Measurements from ENCODE around the gene SLC25A19.

The SLC25A19 gene

DNA sequence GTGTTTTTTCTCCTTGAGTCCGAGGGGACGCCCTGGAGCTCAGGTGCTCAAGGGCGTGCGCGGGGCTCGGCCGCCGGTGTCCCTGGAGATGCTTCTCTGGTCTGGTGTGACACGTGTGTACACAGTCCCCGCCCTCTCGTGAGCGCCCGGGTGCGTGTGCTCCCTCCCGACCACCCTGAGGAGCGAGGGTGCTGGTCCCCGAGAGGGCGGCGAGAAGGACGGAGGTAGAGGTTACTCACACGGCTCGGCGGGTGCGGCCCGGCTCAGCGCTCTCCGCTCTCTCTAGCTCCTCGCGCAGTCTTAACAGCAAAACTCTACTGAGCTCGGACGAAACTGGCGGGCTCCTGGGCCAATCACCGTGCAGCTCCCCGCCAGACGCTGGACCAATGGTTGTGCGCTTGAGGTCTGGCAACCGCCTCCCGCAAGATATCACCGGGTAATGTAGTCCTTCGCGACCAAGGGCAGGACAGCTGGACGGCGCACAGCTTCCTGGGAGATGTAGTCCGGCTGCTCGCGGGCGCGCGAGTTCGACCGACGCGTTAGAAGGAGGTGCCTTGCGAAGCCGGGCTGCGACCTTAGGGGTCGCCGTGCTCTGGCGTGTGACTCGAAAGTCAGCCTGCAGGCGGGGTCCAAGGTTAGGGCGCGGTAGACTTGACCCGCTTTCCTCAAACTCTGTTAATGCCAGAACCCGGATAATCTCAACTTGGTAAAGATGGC is at the start of gene SLC25A19:
Gene SLC25A19 (minus strand): TSS at position 319 of the 717 bp plus-strand sequence. CDS start 2,669 bp downstream, outside the sequence.
- DNase-seq = peak; percentile 97

DNA sequence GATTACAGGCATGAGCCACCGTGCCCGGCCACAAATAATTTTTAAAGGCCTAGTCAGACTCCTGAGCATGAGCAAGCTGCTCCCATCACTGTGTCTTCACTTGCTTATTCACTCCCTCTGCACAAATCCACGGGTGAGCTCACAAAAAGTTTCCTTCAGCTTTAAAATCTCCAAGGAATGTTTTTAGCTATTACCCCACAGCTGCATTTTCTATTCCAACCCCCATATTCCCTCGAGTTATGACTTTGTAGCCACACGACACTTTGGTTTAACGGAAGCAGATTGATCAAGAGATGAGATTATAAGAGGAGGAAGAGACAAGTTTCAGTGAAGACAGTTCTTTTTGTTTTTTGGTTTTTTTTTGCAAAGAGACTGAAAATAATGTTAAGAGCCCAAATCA is 49.1 kb upstream of the SLC25A19 start:
- no peak for DNase-seq

DNA sequence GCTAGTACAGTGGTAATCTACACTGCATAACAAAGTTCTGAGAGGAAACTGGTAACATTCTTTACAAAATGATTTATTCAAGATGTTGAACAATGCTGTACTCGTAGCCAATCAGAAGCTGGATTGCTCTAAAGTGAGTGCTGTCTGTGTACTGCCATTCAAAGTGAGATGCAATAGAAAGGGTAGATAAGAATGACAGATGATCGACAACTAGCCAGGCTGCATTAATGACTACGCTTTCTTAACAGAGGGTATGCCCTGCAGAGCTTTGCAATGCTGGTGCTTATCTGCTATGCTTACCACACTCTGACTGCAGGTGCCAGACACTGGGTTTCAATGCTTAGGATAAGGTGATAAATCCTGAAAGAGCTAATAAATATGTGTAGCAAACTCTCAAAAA is 46.1 kb upstream of the SLC25A19 start:
- no peak for DNase-seq

DNA sequence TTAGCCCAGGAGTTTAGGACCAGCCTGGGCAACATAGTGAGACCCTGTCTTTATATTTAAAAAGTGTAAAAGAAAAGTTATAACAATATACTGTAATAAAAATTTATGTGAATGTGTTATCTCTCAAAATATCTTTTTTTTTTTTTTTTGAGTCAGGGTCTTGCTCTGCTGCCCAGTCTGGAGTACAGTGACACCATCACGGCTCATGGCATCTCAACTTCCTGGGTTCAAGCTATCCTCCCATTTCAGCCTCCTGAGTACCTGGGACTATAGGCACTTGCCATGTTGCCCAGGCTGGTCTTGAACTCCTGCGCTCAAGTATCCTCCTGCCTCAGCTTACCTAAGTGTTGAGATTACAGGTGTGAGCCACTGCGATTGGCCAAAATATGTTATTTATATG is 45.5 kb upstream of the SLC25A19 start:
- no peak for DNase-seq

DNA sequence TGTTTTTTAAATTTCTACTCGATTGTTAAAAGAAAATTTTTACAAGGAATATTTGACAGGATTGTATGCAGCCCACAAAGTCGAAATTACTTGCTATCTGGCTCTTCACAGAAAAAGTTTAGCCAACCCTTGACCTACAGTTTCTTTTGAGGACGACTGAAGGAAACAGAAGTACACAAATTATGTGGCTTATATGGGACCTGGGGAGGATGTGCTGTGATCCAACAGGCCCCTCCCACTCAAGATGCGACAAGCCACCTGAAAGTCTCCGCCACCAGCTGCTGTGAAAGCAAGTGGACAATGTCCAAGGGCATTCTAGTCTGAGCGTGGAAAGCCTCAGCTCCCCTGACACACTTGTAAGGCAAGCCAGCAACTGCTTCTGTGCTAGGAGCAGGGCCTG is 42.4 kb upstream of the SLC25A19 start:
- DNase-seq = no peak

DNA sequence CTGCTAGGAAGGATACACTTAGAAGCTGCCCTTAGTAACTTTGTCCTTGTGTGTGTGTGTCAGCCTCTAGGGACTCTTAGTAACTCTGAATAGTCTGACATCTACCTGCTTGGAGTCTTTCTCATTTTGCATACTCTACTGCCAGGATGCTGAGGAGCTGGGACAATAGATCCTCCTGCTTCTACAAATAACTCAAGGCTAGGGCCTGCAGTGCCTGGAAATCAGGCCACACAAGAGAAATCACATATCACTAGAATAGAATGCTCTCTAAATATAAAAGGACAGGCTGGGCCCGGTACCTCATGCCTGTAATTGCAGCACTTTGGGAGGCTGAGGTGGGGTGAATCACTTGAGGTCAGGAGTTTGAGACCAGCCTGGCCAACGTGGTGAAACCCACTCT is 38.5 kb upstream of the SLC25A19 start:
- no peak for DNase-seq

DNA sequence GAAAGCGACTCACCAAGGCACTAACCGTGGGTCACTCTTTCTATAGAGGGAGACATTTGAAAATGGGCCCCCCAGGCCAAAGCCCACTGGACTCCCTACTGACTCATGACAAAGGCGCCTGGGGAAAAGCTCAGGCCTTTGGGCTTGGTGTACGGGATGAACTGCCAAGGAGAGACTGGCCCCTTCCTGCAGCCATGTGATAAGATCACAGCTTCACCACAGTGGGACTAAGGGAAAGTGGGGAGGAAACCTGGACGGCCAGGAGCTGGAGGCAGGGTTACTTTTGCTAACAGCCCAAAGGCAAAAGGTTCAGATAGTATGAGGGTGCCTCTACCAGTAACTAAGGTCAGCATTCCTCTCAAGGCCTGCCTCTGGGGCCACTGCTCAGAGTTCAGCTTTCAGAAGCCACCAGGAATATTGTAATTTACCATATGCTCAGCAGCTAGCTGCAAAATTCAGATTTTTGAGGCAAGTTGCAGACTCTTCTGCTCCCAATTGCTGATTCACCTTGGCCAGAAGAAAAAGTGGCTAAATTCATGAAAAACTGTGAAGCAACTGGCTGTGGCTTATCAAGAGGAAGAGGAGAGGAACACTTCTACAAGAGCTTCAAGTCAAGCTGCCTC is 37.1 kb upstream of the SLC25A19 start:
- no peak for DNase-seq

DNA sequence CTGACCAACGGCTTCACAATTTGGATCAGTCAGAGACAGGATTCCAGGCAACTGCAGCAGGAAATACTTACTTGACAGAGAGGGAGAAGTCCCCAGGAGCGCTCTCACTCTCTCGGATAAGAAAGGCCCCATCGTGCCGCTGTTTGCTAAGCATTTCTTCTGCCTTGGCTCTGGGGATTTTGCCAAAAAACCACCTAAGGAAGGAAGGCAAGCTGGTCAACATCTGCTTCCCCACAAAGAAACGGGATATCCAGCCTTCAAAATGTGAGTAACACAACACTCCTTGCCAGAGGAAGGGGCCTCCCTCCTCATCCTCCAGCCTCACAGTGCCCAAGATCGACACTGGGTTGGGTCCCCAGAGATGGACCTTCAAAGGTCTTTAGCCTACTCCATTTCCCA is 36.6 kb upstream of the SLC25A19 start:
- DNase-seq = no peak

DNA sequence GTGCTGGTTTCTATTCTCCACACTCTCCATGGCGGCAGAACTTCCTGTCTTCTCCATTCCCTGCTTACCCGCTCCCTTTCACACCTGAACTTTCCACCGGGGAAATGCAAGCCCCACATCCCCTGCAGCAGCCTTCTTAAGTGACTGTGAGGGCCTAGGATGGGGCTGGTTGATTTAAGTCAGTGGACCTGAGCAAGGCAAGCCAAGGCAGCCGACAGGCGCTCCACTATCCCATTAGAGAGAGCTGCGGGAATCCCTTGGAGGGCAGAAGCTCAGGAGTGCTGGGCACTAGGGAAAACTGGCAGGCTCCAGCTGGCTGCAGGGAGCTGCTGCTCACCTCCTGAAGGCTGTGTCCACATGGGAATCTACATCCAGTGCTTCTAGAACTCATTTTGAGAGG is 36.1 kb upstream of the SLC25A19 start:
- no peak for DNase-seq

DNA sequence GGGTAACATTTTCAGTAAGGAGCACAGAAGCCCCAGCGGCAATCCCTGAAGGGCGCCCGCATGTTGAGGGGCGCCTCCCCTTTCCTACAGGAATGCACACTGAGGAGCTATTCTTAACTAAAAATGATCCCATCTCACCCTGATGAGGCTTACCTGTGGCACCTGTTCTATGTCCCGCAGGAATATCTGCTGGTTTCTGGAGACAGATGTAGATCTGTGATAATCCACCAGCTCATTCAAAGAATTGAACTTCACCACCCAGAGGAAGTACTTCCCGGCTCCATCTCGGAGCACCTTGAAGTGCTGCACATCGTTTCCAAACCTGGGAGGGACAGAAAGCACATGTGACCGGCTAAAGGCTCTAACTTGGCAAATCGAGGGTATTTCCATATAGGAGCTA is 32.3 kb upstream of the SLC25A19 start:
- no peak for DNase-seq

DNA sequence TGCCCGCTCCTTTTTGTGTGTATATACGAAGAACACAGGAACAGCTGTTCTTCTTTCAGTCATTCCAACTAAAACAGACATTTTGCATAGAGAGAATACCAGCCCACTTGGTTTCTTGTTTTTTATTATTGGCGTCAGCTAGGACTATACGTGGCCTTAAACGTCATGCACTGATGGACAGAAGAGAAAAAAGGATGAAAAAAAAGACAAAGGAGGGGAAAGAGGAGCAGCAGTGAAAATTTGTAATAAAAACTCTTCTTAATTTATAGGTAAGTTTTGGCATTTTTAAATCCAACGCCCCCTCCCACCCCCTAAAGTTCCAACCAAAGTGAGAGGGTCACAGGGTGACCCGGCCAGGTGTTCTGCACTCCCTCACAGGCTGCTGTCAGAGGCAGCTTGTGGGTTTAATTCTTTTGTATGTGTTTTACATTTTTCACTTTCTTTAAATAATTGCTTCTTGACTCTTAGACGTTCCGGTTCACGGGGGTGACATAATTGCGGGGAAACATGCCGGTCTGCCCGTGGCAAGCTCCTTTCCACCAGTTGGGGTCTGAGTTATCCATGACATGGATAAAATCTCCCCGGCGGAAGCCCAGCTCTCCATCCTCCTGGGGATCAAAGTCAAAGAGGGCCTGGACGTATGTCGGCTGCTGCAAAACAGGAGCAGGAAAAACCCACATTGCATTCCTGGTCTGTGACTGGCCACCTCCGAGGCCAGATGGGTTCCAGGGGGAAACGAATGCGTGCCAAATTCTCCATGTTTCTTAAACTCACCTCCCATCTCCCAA is 30.9 kb upstream of the SLC25A19 start:
- DNase-seq = no peak

DNA sequence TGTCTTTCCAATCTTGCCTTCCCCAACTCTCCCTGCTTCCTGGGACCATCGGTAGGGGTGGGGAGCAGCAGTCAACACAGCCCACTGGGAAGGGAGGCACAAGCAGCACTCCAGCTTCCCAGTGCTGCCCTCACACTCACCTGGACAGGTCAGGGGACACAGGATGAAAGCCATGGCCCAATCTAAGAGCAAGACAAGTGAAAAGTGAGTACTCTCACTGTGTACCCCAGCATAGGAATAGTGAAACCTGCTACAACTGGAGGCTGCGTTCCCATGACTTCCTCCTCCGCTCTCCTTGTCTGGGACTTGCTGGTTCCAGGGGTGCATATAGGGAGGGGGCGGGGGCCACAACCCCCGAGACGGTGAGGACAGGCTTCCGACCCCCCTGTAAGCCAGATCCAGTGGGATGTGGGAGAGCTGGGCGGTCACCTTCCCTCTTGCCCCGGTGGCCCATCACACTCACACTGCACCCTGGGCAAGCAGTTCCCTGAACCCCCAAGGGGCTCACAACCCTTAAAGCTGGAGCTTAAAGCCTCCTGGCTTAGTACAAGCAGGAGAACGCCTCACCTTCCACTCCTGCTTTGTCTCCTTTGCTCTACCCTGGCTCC is 29.5 kb upstream of the SLC25A19 start:
- DNase-seq = no peak

DNA sequence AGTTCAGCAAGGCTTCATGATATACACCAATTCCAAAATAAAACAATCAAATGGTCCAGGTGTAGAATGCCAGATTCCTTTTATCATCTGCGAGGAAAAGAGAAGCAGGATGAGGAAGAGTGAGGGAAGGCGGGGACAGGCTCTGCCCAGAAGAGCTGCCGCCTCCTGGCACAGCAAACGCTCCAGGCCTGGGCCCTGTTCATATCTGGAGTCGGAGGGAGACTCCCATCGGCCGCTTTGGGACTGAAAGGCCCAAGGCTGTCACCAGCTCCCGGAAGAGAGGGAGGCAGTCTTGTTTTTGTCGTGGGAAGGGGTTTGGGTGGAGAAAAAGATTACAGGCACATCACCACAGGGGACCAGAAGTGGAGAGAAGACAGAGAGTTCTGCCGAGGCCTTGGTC is 29.0 kb upstream of the SLC25A19 start:
- DNase-seq = no peak

DNA sequence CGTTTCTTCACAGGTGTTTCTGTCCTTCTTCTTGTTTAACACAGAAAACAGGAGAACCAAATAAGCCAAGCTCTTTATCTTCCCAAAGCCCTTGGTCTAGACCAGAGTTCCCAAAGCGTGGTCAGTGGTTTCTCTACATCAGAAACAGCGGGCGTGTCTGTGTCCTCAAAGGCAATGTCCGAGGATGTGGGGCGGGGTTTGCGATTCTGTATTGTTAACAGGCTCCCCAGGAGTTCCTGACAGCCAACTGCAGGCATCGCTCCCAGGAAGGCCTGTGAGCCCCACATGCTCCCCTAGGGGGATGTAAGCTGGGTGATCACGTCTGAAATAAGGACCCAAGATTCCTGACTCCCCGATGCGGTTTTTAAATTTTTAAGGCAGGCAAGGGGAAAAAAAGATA is 28.4 kb upstream of the SLC25A19 start:
- no peak for DNase-seq

DNA sequence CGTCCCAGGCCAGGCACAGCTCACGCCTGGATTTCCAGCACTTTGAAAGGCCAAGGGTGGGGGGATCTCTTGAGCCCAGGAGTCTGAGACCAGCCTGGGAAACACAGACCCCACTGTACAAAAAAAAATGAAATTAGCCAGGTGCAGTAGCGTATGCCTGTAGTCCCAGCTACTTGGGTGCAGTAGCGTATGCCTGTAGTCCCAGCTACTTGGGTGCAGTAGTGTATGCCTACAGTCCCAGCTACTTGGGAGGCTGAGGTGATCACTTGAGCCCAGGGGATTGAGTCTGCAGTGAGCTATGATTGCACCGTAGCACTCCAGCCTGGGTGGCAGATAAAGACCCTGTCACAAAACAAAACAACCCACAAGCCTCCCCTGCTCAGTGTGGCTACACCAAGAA is 27.0 kb upstream of the SLC25A19 start:
- DNase-seq = no peak

DNA sequence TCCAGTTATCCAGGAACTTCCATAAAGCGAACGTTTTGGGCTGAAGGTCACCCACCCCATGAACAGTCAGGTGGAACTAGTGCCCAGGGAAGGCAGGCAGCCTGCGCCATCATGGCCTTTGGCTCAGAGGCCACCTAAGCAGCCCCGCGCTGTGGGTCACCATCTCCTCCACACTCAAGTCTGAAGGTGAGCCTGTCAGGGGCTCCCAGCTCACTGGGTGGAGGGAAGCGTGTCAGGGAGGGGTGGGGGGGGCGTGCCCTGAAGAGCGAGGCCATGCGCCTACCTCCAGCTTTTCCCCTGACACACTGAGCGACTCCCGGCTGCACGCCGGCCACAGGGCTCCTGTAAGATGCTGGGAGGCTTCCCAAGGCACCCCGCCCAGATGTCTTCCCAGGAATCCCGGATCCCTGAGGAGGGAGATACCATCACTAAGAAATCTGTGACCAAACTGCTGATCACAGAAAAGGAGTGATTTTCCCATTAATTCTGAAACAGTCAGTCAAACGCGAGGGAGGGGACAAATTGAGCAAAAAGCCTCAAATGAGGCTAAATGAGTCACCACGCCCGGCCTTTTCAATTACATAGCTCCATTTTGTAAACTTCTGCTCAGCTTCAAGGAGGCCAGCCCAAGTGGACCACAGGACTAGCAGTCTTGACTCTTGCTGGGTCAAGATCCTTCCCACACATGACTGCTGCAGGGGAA is 26.5 kb upstream of the SLC25A19 start:
- DNase-seq = no peak

DNA sequence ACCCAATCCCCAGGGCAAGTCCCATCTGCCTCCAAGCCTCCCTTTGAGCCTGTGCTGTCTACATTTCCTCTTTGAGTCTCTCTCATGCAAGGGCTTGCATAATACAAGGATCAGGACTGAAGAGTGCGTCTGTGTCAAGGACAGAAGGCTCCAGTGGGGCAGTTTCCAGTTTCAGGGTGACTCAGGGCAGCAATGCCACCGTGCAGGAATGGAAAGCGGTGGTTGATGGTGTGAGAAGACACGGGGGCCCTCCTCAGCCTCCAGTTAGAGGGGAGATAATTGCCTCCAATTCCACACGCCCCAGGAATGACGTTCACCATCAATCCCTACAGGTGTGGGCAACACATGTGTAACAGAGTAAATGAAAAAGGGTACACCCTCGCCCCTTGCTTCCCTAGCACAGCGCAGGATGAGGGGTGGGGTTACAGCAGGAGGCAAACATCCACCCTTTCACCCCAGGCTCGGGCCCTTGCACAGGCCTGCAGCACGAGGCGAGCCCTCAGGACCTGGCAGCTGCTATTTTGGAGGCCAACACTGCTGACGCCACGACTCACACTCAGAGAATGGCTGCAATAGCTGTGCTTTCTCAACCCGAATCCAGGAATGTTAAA is 24.8 kb upstream of the SLC25A19 start:
- DNase-seq = no peak

DNA sequence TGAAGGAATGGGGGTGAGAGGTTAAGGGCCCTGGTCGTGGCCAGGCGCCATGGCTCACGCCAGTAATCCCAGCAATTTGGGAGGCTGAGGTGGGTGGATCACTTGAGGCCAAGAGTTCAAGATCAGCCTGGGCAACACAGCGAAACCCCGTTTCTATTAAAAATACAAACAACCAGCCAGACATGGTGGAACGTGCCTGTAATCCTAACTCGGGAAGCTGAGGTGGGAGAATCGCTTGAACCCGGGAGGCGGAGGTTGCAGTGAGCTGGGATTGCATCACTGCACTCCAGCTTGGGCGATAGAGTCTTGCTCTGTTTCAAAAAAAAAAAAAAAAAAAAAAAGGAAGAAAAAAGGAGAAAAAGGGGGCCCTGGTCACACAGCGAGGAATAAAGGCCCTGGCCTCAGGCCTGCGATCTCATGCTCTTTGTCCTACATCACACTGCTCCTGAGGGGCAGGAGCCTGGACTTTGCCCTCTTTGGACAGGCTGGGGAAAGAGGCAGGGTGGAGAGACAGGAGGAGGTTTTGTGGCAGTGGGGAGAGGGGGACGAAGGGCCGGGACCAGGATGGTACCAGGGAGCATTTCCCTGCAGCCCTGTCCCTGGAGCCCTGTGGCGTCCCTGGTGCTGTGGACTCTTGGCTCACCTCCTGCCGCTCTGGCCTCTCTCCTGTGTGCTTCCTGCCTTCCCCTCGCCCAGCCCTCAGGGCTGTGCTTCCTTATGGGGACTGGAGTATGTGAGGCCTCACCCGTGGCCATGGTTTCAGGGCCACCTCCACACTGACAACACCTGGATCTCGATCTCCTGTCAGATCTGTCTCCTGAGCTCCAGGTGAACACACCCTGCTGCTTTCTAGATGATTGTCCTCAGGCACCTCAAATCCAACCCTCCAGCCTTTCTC is 19.7 kb upstream of the SLC25A19 start:
- DNase-seq = no peak

DNA sequence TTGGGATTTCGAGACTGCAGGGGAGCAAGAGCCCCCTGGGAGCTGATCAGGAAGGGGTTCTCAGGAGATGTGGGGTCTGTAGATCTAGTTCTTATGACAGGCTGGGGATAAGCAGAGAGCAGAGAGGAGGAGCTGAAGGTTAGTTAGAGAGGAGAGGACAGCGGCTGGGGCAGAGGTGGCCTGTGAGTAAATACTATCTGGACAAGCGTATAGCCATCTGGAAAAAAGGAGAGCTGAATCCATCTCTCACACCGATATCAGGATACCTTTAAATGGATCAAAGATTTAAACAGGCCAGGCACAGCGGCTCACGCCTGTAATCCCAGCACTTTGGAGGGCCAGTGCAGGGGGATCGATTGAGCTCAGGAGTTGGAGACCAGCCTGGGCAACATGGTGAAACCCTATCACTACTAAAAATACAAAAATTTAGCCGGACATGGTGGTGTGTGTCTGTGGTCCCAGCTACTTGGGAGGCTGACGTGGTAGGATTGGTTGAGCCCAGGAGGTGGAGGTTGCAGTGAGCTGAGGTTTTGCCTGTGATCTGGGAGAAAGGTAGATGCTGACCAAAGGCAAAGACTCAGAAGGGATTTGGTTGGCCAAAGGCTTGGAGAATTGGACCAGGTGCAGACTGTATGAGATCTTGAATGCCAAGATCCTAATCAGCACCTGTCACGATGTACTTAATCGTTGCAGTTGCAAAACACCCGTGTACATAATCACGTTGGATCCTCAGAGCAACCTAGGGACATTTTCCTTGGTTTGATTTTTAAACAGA is 18.9 kb upstream of the SLC25A19 start:
- DNase-seq = no peak

DNA sequence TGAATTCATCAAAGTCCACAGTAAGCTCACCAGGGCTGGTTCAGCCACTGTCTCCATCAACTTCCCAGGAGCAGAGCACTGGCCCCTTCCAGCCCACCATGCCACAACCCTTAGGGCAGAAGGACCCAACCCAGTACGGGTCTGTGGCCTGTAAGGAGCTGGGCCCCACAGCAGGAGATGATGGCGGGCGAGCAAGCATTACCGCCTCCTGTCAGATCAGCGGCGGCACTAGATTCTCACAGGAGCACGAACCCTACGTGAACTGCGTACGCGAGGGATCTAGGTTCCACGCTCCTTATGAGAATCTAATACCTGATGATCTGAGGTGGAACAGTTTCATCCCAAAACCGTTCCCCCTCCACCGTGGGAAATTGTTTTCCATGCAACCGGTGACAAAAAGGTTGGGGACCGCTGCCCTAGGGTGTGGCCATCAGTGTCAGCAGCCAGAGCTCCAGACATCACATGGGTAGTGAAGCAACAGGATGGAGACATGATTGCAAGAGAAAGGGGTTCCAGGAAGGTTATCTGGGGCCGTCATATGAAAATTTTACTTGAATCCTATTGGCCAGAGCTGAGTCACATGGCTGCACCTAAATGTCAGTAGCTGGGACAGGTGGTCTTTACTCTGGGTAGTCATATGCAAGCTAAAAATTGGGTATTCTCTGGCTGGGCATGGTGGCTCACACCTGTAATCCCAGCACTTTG is 12.4 kb upstream of the SLC25A19 start:
- no peak for DNase-seq

All from amniotic stem cell (primary cell).